ENCODE data around the gene KCNIP4.

KCNIP4 gene

DNA sequence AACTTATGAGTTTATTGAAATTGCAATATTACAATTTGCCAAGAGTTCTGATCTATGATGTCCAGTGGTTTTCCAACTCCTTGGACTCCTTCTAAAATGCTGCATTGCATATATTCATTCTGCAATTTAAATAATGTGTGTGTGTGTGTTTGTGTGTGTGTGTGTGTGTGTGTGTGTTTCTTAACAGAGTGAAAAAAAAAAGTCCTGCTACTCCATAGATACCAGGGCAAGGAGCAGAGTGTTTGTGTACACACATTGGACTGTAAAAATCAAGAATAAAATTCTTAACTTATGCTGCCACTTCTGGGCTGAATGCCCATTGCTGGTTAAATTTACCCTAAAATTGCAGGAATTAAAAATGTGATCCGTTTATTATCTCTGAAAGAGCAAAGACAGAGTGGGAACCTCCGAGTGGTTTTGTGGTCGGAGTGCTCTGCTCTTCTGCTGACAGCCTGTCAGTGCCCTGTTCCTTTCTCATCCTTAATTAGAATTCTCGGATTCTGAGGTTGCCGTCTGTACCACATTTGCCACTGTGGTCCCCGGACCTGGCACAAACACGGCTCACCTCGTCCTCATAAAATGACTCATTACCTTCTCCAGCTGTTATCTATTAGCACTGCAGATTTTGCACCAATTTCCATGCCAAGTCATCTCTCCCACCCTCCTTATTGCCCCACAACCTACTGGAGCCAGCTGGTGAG, 355.5 kb downstream of the KCNIP4 start:
- DNase-seq (ENCODE audit: low spot score) (no peak), FAIRE-seq (no peak)

DNA sequence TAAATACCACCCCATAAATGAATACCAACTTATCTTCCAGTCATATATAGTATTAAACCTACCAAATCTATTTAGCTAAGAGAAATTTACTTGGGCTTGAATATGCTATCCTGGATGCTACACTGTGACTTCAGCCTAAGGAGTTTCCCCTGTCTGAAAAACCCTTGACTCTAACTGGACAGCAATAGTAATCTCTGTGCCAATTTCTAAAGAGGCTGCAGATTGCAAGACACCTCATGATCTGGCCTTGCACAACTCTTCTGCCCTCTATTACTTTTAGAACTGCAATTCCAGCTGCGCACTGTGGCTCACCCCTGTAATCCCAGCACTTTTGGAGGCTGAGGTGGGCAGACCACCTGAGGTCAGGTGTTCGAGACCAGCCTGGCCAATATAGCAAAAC, 371.5 kb downstream of the KCNIP4 start:
- DNase-seq (ENCODE audit: low spot score) (no peak), FAIRE-seq (no peak)

- FAIRE-seq (no peak), DNase-seq (ENCODE audit: low spot score) (no peak)
Measured at GRCh38 chr4:21571100-21571499, 377.5 kb downstream of the KCNIP4 start.

GRCh38 chr4:21569638-21570037, 378.9 kb downstream of the KCNIP4 start:
- no peak for FAIRE-seq

DNA sequence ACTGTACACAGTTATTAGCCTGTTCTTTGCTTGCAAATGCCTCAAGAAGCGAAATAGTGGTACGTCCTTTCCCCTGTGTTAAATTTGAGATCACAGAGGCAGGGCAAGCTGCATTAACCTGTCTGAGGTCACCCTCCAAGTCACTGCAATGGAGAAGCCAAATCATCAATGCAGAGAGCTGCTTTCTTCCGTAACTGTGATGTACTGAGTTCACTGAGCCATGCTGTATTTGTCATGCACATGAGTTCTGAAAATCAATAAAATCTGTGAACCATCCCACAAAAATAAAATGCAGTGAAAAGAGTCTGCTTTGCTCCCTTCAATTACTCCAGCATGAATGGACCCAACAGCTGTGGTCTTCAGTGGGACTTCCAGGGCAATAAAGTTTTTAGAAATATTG, 393.5 kb downstream of the KCNIP4 start:
- FAIRE-seq (no peak), DNase-seq (ENCODE audit: low spot score) (no peak)

More at GRCh38 chr4:21569638-21570037, 378.9 kb downstream of the KCNIP4 start:
- no peak for DNase-seq (ENCODE audit: low spot score)

GRCh38 chr4:21554500-21554899, 394.1 kb downstream of the KCNIP4 start:
- FAIRE-seq (no peak), DNase-seq (ENCODE audit: low spot score) (no peak)

GRCh38 chr4:21554066-21554465, 394.5 kb downstream of the KCNIP4 start:
- FAIRE-seq (no peak), DNase-seq (ENCODE audit: low spot score) (no peak)

DNA sequence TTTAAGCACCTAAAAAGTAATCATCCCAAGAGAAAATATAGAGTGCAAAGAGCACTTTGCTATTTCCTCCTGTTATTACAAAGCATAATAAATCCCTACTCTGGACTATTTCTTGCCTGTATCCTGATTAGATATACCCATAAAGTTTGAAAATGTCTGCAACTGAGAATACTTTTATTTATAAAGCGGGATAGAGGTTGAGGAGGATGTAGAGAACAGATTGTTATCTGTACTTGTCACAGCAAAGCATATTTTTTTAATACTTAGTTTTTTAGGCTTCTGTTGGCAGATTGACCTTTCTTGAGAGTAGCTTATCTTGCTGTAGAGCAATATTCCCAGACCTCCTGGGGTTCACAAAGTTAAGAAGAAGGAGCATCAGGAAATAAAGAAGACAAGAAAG, 396.1 kb downstream of the KCNIP4 start:
- no peak for FAIRE-seq
- DNase-seq (ENCODE audit: low spot score): no peak

DNA sequence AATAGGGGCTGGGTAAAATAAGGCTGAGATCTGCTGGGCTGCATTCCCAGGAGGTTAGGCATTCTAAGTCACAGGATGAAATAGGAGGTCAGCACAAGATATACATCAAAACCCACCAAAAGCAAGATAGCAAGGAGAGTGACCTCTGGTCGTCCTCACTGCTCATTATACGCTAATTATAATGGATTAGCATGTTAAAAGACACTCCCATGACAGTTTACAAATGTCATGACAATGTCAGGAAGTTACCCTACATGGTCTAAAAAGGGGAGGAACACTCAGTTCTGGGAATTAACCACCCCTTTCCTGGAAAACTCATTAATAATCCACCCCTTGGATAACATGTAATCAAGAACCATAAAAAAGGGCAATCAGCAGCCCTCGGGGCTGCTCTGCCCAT, 403.6 kb downstream of the KCNIP4 start:
- FAIRE-seq (no peak), DNase-seq (ENCODE audit: low spot score) (no peak)

- DNase-seq (ENCODE audit: low spot score): no peak
- FAIRE-seq: no peak
Measured at GRCh38 chr4:21544415-21544814, 404.2 kb downstream of the KCNIP4 start.

GRCh38 chr4:21543514-21543913, 405.1 kb downstream of the KCNIP4 start:
- FAIRE-seq (no peak), DNase-seq (ENCODE audit: low spot score) (no peak)

DNA sequence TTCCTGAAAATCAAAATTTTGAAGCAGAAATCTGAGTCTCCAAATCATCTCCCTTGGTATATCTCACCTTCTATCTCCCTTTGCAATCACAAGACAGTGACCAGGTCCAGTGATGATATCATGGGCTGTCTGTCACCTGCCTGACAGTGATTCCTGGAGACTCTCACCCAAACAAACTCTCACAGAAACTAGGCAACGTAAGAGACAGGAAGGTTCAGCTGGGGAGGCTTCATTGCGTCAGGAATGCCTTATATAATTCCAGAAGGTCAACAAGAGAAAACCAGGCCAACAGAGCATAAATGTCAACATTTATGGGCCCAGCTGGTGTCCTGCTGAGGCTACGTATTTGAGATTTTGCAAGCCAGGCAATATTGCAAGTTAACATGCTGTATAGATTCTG, 412.7 kb downstream of the KCNIP4 start:
- DNase-seq (ENCODE audit: low spot score) (no peak), FAIRE-seq (no peak)

- FAIRE-seq: no peak
- DNase-seq (ENCODE audit: low spot score): no peak
Measured at GRCh38 chr4:21531048-21531447, 417.5 kb downstream of the KCNIP4 start.

DNA sequence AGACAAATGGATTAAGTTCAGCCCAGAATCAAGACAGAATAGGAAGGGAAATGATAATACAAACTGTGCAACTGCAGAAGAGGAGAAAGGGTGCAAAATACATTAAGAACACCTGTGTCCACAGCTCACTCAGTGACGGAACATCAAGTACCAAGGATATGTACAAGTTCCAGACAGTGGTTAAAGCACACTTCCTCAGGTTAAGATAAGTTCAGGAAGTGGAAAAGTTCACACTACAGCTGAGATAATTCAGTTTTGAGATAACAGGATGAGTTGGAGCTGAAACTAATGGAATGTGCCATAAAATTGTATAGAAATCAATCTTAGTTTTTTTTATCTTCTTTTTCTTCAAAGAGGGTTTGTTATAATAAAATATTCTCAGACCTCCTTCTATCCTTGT, 419.4 kb downstream of the KCNIP4 start:
- DNase-seq (ENCODE audit: low spot score): no peak
- FAIRE-seq: no peak

DNA sequence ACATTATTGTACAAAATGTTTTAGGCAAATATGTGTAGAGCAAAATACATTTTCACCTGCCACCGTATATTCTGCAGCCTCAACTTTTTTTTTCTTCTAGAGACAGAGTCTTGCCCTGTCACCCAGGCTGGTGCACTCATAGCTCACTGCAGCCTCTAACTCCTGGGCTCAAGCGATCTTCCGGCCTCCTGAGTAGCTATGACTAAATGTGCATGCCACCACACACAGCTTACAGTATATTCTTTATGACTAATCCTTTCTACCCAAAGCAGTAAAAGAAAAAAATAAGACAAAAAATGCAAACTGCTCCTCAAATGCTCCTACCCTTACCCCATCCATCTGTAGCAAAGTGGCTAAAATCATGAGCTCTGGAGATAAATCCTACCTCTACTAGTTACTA, 426.3 kb downstream of the KCNIP4 start:
- DNase-seq (ENCODE audit: low spot score): no peak
- FAIRE-seq: no peak

GRCh38 chr4:21517126-21517859, 431.3 kb downstream of the KCNIP4 start:
- DNase-seq (ENCODE audit: low spot score) (peak; percentile 46), FAIRE-seq (peak; percentile 75)

DNA sequence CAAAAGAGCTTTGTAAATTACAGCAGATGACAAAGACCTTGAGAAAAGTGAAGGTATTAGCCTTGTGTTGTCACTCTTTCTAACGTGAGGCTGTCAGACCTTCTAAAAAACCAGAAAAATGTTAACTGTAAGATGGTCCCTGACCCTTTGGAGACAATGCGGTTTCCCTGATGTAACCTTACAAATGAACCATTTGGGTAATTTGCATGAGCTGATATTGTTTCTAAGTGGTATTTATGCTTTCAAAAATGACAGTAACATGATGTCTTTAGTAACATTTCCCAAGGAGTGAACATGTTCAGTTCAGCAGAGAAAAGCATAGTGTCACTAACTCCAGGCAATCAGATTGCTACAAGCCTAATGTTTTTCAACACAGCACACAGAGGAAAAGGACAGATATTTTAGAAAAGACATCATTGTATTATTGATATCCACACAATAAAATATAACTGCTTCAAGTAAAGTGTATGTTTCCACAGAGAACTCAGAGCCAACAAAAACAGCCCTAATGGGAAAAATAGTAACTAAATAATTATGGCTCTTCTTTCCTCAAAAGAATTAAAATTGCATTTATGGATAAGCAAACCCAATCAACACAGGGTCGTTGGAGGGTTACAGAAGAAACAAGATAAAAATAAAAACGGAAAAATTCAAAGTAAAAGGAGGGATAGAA, 434.4 kb downstream of the KCNIP4 start:
- FAIRE-seq (no peak), DNase-seq (ENCODE audit: low spot score) (no peak)

DNA sequence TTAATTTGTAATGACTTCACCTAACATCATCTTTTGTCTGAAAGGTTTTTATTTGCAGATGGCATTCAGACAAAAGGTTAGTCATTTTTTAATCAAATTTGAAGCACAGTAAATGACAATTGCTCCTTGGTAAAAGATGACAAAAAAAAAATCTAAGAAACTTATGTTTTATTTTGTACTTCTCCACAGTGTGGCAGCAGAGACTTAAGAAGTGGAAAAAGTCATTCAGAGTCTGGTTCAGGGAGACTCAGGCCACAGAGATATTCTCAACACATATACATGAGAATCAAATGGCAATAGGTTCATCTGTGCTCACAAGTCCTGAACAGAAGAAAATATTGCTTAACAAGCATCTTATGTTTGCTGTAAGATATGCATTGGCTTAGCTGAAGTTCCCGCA, 436.2 kb downstream of the KCNIP4 start:
- FAIRE-seq (peak; percentile 77), DNase-seq (ENCODE audit: low spot score) (peak; percentile 39)

DNA sequence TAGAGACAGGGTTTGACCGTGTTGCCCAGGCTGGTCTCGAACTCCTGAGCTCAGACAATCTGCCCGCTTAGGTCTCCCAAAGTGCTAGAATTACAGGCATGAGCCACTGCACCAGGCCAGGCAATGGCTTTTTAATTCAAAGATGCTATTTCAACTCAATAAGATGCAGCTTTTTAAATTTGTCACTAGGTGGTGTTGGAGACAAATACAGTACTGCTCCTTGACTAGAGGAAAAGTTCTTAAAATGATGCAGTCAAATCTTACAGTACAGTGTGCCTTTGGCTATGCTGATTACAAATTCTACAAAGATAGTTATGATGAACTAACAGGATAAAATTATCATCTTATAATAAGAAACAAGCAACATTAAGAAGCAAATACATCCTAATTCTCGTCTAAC, 441.1 kb downstream of the KCNIP4 start:
- DNase-seq (ENCODE audit: low spot score) (peak; percentile 27), FAIRE-seq (no peak)

DNA sequence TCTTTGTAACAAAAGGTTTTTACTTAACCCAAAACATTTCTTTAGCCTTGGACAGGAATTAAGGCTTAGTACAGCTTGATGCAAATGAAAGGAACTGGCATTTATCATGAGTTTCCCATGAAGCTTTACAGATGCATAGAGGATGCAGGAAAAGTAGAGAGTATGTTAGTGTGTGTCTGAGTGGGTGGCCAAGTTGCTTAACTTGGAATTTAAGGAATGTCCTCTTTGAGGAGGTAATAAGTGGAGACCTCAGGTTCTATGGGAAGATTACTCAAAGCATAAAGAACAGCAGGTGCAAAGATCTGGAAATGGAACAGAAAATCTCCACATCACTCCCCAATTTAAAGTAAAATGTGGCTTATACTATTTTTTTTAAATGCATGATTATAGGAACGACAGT, 457.9 kb downstream of the KCNIP4 start:
- no peak for FAIRE-seq
- no peak for DNase-seq (ENCODE audit: low spot score)

DNA sequence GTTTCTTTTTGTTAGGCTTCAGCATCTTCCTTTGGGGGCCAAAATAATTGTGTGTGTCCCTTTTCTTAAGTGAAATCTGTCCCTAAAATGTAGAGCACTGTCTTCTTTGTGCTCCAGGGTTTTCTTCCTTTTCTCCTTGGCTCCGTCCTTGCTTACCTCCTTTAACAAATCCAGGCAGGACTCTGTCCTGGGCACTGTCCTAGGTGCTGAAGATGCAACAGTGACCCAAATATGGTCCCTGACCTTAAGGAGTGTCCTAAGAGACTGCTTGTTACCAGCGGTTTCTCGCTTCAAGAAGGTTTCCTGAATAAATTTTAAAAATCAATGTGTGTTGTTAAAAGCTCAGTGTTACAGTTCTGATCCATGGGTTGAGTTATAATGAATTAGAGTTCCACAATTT, 471.8 kb downstream of the KCNIP4 start:
- DNase-seq (ENCODE audit: low spot score) (no peak), FAIRE-seq (no peak)

- FAIRE-seq: no peak
- DNase-seq (ENCODE audit: low spot score): no peak
Measured at GRCh38 chr4:21474195-21474594, 474.4 kb downstream of the KCNIP4 start.

- DNase-seq (ENCODE audit: low spot score): peak; percentile 85
- peak; percentile 96 for FAIRE-seq
Measured at GRCh38 chr4:21470535-21470934, 478.0 kb downstream of the KCNIP4 start.
